GM13977 (cell line): ENCODE measurements around the gene MGAT5B.

ENCODE experiments used
- DNase-seq: peaks from one replicate; pipeline ENCODE4 v3.0.0; 2012; ENCODE audit warnings: low spot score
- CTCF ChIP-seq: IDR thresholded peaks from 2 replicates; pipeline ENCODE4 v1.5.1; 2012; ENCODE audit warnings: mild to moderate bottlenecking, control low read depth; ENCODE audit not compliant: insufficient read depth; ENCODE audit errors: extremely low read depth, missing control alignments
- in situ Hi-C: fragments of 300-500 bp; cut with MboI; formaldehyde crosslinking; loops from one replicate; pipeline ENCODE4 v1.12.0; 2022; ENCODE audit warnings: low sequenced_read_pairs, low pct_unique_long_range_greater_than_20kb, mixed read lengths, inconsistent platforms; ENCODE audit not compliant: unreplicated experiment

Gene MGAT5B

GRCh38 chr17:76862494-76862893, 5.7 kb upstream of the MGAT5B start:
- DNase-seq, result no peak
- in situ Hi-C loops, result loop anchor here (10.0 kb wide), 1 partner anchor 192 kb away; no protein-coding TSS in a partner anchor

GRCh38 chr17:76864024-76864423, 4.2 kb upstream of the MGAT5B start:
- no peak for DNase-seq
- in situ Hi-C loops, result loop anchor here (10.0 kb wide), 1 partner anchor 191 kb away; no protein-coding TSS in a partner anchor

More at GRCh38 chr17:76862494-76862893, 5.7 kb upstream of the MGAT5B start:
- no peak for TF ChIP-seq CTCF

GRCh38 chr17:76865174-76865573, 3.0 kb upstream of the MGAT5B start:
- DNase-seq, result no peak
- in situ Hi-C loops, result loop anchor here (10.0 kb wide), 1 partner anchor 190 kb away; no protein-coding TSS in a partner anchor
- no peak for TF ChIP-seq CTCF

More at GRCh38 chr17:76864024-76864423, 4.2 kb upstream of the MGAT5B start:
- TF ChIP-seq CTCF, result no peak

- in situ Hi-C loops, result loop anchor here (10.0 kb wide), 1 partner anchor 189 kb away; no protein-coding TSS in a partner anchor
- no peak for TF ChIP-seq CTCF
- no peak for DNase-seq
Measured at GRCh38 chr17:76866203-76866602, 2.0 kb upstream of the MGAT5B start.

- in situ Hi-C loops, result loop anchor here (10.0 kb wide), 1 partner anchor 188 kb away; no protein-coding TSS in a partner anchor
- no peak for TF ChIP-seq CTCF
- no peak for DNase-seq
Measured at GRCh38 chr17:76866774-76867577, 1.2 kb upstream of the MGAT5B start.

GRCh38 chr17:76867578-76868175, 527 bp upstream of the MGAT5B start:
- TF ChIP-seq CTCF, result no peak
- no peak for DNase-seq
- in situ Hi-C loops, result loop anchor here (10.0 kb wide), 1 partner anchor 187 kb away; no protein-coding TSS in a partner anchor
